Smooth muscle cell (in vitro differentiated cells): ENCODE measurements around the gene NCOA7. TPM values are rescaled to one million over a fixed set of nuclear protein-coding genes. Genes with fewer than 3 reads are reported as not detected.

ENCODE experiments used
- DNase-seq: peaks from one replicate; lab custom pipeline; 2025; ENCODE audit not compliant: unreplicated experiment; lab: John Stamatoyannopoulos, UW
- H2AFZ ChIP-seq: fragments of 200-600 bp; sonication (generic); 2 replicates; pipeline ENCODE4 v1.6.0; 2016; ENCODE audit warnings: antibody characterized with exemption, low read depth, mild to moderate bottlenecking
- H3F3A ChIP-seq: fragments of 200-600 bp; sonication (generic); 2 replicates; pipeline ENCODE4 v1.6.0; 2017; ENCODE audit warnings: antibody characterized with exemption, low read depth
- H3K27ac ChIP-seq: fragments of 200-600 bp; sonication (generic); 2 replicates; pipeline ENCODE4 v1.5.1; 2016; ENCODE audit warnings: low read depth, mild to moderate bottlenecking
- H3K27me3 ChIP-seq: fragments of 200-600 bp; sonication (generic); 2 replicates; pipeline ENCODE4 v1.6.1; 2016; ENCODE audit warnings: low read depth, mild to moderate bottlenecking
- H3K36me3 ChIP-seq: fragments of 200-600 bp; sonication (generic); 2 replicates; pipeline ENCODE4 v1.5.1; 2016; ENCODE audit warnings: low read depth
- H3K4me1 ChIP-seq: fragments of 200-600 bp; sonication (generic); 2 replicates; pipeline ENCODE4 v1.5.1; 2016; ENCODE audit warnings: low read depth
- H3K4me2 ChIP-seq: fragments of 200-600 bp; sonication (generic); 2 replicates; pipeline ENCODE4 v1.6.0; 2016; ENCODE audit warnings: mild to moderate bottlenecking
- H3K4me3 ChIP-seq: fragments of 200-600 bp; sonication (generic); 2 replicates; pipeline ENCODE4 v1.5.1; 2016; ENCODE audit warnings: mild to moderate bottlenecking
- H3K79me2 ChIP-seq: fragments of 200-600 bp; sonication (generic); 2 replicates; pipeline ENCODE4 v1.6.0; 2016; ENCODE audit warnings: low read depth, mild to moderate bottlenecking
- H3K9ac ChIP-seq: fragments of 200-600 bp; sonication (generic); 2 replicates; pipeline ENCODE4 v1.6.0; 2016; ENCODE audit warnings: low read depth
- H3K9me3 ChIP-seq: fragments of 200-600 bp; sonication (generic); replicated peaks from 2 replicates; pipeline ENCODE4 v1.5.1; 2016; ENCODE audit warnings: low read depth
- H4K20me1 ChIP-seq: fragments of 200-600 bp; sonication (generic); 2 replicates; pipeline ENCODE4 v1.6.0; 2016; ENCODE audit warnings: low read depth
- WGBS: methylation state at CpG from one replicate; pipeline ENCODE4 v1.1.7; 2016; ENCODE audit warnings: low lambda C conversion rate; 5-methylcytosine and 5-hydroxymethylcytosine counted together
- polyA plus RNA-seq: library from polyadenylated mRNA; unstranded; fragments of >200 nt; fragmentation: Nextera tagmentation; extraction: Ambion mirVana; gene quantifications from 2 replicates; pipeline ENCODE4 v1.2.1, GENCODE V29; 2016
- total RNA-seq: library from RNA; depleted of rRNA; stranded (reverse); fragments of >200 nt; gene quantifications from 2 replicates; pipeline ENCODE4 v1.2.3, GENCODE V29; 2014
- TF ChIP-seq, protein P1 (sequence below): fragments of 200-600 bp; sonication (generic); IDR thresholded peaks from 2 replicates; pipeline ENCODE4 v1.5.1; 2017; ENCODE audit warnings: borderline replicate concordance, mild to moderate bottlenecking, antibody characterized with exemption; ENCODE audit not compliant: insufficient read depth, poor library complexity, severe bottlenecking

Gene NCOA7
- total and polyA plus RNA-seq, 2 experiments from 2014 or later, result 38.1 to 44.0 TPM

DNA sequence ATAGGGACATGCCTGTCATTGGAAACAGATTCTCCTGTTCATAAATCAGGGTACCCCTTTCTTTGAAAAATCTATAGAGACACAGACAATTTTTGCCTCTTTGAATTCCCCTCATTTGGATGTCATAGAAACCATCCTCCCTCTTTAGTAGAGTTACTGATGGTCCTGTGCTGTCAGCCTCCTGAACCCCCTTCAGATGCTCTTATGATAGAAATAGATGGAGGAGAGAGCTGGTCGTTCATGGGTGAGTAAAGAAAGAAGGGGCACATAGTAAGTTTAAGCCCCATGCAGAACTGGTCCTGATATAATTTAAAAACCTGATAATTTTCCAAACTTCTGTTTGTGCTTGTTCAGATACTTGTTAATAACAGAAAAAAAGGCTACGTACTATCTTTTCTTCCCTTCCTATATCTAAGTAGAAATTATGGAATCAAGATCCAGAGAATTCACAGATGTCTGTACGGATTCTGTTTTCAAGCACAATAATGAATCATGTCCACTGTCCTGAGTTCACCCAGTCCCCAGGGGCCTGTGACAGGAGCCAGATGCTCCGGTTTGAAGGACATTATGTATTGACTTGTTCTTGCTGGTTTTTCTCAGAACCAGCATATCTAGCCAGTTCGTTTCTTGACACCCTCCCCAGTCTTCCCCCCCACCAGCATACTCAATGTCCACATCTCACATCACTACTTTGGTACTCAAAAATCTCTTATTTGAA is 78.1 kb downstream of the NCOA7 start:
- Histone ChIP-seq H3K9ac (no peak overlapping the region), H4K20me1 (no peaks in the 10 kb centered on the region), H3F3A (no peaks in the 10 kb centered on the region), H3K79me2 (no peaks in the 10 kb centered on the region), H2AFZ (no peak overlapping the region), H3K4me3 (no peak overlapping the region), H3K27me3 (no peaks in the 10 kb centered on the region), H3K36me3 (no peaks in the 10 kb centered on the region), H3K9me3 (no peaks in the 10 kb centered on the region), H3K27ac (no peak overlapping the region), H3K4me2 (no peak overlapping the region), H3K4me1 (no peaks in the 10 kb centered on the region)
- DNase-seq, result no peak
- TF ChIP-seq, protein P1, sequence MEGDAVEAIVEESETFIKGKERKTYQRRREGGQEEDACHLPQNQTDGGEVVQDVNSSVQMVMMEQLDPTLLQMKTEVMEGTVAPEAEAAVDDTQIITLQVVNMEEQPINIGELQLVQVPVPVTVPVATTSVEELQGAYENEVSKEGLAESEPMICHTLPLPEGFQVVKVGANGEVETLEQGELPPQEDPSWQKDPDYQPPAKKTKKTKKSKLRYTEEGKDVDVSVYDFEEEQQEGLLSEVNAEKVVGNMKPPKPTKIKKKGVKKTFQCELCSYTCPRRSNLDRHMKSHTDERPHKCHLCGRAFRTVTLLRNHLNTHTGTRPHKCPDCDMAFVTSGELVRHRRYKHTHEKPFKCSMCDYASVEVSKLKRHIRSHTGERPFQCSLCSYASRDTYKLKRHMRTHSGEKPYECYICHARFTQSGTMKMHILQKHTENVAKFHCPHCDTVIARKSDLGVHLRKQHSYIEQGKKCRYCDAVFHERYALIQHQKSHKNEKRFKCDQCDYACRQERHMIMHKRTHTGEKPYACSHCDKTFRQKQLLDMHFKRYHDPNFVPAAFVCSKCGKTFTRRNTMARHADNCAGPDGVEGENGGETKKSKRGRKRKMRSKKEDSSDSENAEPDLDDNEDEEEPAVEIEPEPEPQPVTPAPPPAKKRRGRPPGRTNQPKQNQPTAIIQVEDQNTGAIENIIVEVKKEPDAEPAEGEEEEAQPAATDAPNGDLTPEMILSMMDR, result no peak
- 50% methylated on average over 5 of the region's 5 CpGs for whole genome bisulfite sequencing

DNA sequence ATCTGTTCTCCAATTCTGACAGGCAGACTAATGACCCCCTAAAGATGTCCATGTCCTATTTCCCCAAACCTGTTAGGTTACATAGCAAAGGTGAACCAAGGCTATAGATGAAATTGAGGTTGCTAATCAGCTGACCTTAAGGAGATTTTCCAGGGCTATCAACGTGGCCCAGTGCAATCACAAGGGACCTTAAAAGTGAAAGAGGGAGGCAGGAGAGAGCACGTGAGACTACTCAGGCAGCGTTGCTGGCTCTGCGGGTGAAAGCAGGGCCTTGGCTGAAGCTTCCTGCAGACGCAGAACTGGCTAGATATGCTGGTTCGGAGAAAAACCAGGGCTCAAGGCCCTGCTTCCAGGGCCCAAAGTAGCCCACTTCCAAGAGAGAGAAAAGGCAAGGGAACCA is 78.7 kb downstream of the NCOA7 start:
- TF ChIP-seq, protein P1, result no peak
- WGBS, result 63% methylated on average over 6 of the region's 6 CpGs
- H3K79me2 ChIP-seq, result no peaks in the 10 kb centered on the region
- H3K4me2 ChIP-seq, result no peak overlapping the region
- H3K9me3 ChIP-seq, result no peaks in the 10 kb centered on the region
- no peaks in the 10 kb centered on the region for H3K36me3 ChIP-seq
- no peaks in the 10 kb centered on the region for H3F3A ChIP-seq
- H2AFZ ChIP-seq, result no peak overlapping the region
- H3K9ac ChIP-seq, result no peak overlapping the region
- no peak overlapping the region for H3K4me3 ChIP-seq
- H3K27me3 ChIP-seq, result no peaks in the 10 kb centered on the region
- no peak for DNase-seq
- H4K20me1 ChIP-seq, result no peaks in the 10 kb centered on the region
- H3K27ac ChIP-seq, result no peak overlapping the region
- H3K4me1 ChIP-seq, result no peaks in the 10 kb centered on the region

DNA sequence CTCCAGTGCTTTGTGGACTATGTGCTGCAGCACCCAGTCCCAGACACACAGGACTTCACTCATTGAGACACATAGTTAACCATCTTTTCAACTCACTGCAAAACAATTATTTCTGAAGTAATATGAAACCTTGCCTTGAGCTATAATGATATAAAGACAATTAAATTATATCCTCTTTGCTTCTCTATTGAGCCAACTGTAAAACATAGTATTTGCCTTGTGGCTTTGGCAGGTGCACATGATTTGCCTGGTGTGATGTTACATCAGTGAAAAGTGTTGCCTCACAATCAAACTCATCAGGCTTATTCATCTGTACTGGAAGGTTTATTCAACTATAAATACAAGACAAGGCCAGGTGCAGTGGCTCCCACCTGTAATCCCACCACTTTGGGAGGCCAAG is 80.6 kb downstream of the NCOA7 start:
- DNase-seq, result no peak
- Histone ChIP-seq H3K27me3 (no peaks in the 10 kb centered on the region), H3F3A (no peaks in the 10 kb centered on the region), H3K27ac (no peak overlapping the region), H3K4me1 (no peaks in the 10 kb centered on the region), H3K9me3 (no peaks in the 10 kb centered on the region), H3K79me2 (no peaks in the 10 kb centered on the region), H3K4me2 (no peak overlapping the region), H2AFZ (no peak overlapping the region), H3K36me3 (peaks cover 6% of the 10 kb centered on the region), H3K4me3 (no peak overlapping the region), H3K9ac (no peak overlapping the region), H4K20me1 (no peaks in the 10 kb centered on the region)
- TF ChIP-seq, protein P1, result no peak
